ENCODE results near the gene BBS9. TPM values are rescaled to one million over a fixed set of nuclear protein-coding genes. Genes with fewer than 3 reads are reported as not detected.

The BBS9 gene
- total RNA-seq, 1 experiment from 2014 or later = 5.1 TPM

DNA sequence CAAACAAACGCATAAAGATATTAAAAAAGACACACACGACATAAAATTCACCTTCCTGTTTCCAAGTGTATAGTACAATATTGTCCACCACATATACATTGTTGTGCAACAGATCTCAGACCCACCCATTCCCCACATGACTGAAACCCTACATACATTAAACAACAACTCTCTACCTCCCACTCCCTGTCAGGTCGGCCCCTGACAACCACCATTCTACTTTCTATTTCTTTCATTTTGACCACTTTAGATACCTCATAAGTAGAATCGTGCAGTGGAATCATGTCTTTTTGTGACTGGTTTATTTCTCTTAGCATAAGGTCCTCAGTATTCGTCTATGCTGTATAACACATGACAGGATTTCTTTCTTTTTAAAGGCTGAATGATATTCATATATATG is 320.5 kb downstream of the BBS9 start:
- TF ChIP-seq, protein P1, sequence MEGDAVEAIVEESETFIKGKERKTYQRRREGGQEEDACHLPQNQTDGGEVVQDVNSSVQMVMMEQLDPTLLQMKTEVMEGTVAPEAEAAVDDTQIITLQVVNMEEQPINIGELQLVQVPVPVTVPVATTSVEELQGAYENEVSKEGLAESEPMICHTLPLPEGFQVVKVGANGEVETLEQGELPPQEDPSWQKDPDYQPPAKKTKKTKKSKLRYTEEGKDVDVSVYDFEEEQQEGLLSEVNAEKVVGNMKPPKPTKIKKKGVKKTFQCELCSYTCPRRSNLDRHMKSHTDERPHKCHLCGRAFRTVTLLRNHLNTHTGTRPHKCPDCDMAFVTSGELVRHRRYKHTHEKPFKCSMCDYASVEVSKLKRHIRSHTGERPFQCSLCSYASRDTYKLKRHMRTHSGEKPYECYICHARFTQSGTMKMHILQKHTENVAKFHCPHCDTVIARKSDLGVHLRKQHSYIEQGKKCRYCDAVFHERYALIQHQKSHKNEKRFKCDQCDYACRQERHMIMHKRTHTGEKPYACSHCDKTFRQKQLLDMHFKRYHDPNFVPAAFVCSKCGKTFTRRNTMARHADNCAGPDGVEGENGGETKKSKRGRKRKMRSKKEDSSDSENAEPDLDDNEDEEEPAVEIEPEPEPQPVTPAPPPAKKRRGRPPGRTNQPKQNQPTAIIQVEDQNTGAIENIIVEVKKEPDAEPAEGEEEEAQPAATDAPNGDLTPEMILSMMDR (IDR thresholded peaks at IDR 0.05; ENCODE audit: unreplicated experiment) = no peak
- Mint-ChIP-seq H3K27me3 (ENCODE audit: insufficient read depth, unreplicated experiment) (no peaks in the 10 kb centered on the region), H3K27ac (ENCODE audit: low read depth, unreplicated experiment) (no peak overlapping the region), H3K4me1 (ENCODE audit: insufficient read depth, unreplicated experiment) (peaks cover 5% of the 10 kb centered on the region), H3K36me3 (ENCODE audit: insufficient read depth, unreplicated experiment) (no peaks in the 10 kb centered on the region), H3K4me3 (ENCODE audit: unreplicated experiment) (no peak overlapping the region), H3K9me3 (ENCODE audit: unreplicated experiment) (no peaks in the 10 kb centered on the region)
- BruUV-seq (replicated peaks) = no TSS peak
- intact Hi-C loops (cut with micrococcal nuclease) = no loop called here
- DNase-seq (ENCODE audit: unreplicated experiment) = no peak
- CTCF ChIA-PET = no interaction called here
- POLR2A ChIA-PET = no interaction called here

DNA sequence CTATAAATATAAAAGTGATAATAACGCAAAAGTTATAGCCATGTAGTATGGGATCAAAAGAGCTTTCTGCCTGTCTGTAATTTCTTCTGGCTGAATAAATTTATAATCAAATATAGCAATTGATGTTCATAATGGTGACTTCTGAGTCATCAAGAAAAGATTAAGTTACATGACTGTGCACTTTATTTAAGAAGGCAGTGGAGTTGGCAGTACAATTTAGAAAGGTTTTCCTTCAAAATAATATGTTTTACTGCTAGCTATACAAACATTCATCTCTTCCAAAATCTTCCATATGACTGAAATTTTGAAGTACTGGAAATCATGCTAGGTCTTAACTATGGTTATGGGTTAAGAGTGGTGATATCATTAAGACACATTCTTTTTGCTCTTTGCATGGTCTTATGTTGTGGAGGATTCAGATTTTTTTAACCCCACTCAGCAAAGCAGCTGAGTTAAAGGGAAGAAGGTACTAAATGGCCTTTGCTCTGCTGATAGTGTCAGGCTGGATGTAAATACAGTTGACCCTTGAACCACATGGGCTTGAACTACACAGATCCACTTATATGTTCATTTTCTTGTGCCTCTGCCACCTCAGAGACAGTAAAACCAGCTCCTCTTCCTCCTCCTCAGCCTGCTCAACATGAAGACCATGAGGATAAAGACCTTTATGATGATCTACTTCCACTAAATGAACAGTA is 323.6 kb downstream of the BBS9 start:
- no peaks in the 10 kb centered on the region for H3K36me3 Mint-ChIP-seq (ENCODE audit: insufficient read depth, unreplicated experiment)
- TF ChIP-seq, protein P1 (IDR thresholded peaks at IDR 0.05; ENCODE audit: unreplicated experiment) = no peak
- no peak overlapping the region for H3K4me3 Mint-ChIP-seq (ENCODE audit: unreplicated experiment)
- POLR2A ChIA-PET = no interaction called here
- H3K9me3 Mint-ChIP-seq (ENCODE audit: unreplicated experiment) = no peaks in the 10 kb centered on the region
- peaks cover 5% of the 10 kb centered on the region for H3K4me1 Mint-ChIP-seq (ENCODE audit: insufficient read depth, unreplicated experiment)
- no TSS peak for BruUV-seq (replicated peaks)
- peak; percentile 1 for DNase-seq (ENCODE audit: unreplicated experiment)
- CTCF ChIA-PET = interaction anchor here (0.6 kb wide), 2 partner anchors 10 to 19 kb away, joined by 3 read pairs; no protein-coding TSS in a partner anchor
- no peak overlapping the region for H3K27ac Mint-ChIP-seq (ENCODE audit: low read depth, unreplicated experiment)
- intact Hi-C loops (cut with micrococcal nuclease) = no loop called here
- no peaks in the 10 kb centered on the region for H3K27me3 Mint-ChIP-seq (ENCODE audit: insufficient read depth, unreplicated experiment)

DNA sequence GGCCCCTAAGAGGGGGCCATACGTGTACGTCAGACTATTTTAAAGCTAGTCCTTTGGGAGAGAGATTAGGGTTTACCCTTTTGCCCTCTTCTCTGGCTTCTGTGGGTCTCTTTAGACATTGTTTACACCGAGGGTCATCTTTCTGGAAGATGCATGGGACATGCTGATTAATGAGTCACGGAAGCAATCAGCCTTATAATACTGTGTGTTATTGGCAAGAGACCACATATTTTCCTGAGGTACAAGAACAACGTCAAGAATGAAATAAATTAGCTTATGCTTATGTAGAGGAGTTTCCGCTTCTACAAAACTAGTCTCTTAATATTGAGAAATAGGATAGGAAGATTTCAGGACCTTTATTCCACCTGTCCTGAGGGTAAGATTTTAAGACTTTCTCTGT is 327.7 kb downstream of the BBS9 start:
- H3K27me3 Mint-ChIP-seq (ENCODE audit: insufficient read depth, unreplicated experiment) = no peaks in the 10 kb centered on the region
- H3K4me1 Mint-ChIP-seq (ENCODE audit: insufficient read depth, unreplicated experiment) = peaks cover 5% of the 10 kb centered on the region
- ChIA-PET CTCF (interaction anchor here (1.2 to 1.4 kb wide), 2 partner anchors 22 to 214 kb away, joined by 4 read pairs; no protein-coding TSS in a partner anchor), POLR2A (no interaction called here)
- intact Hi-C loops (cut with micrococcal nuclease) = no loop called here
- H3K9me3 Mint-ChIP-seq (ENCODE audit: unreplicated experiment) = no peaks in the 10 kb centered on the region
- H3K4me3 Mint-ChIP-seq (ENCODE audit: unreplicated experiment) = no peak overlapping the region
- TF ChIP-seq, protein P1 (IDR thresholded peaks at IDR 0.05; ENCODE audit: unreplicated experiment) = no peak
- no TSS peak for BruUV-seq (replicated peaks)
- DNase-seq (ENCODE audit: unreplicated experiment) = no peak
- H3K27ac Mint-ChIP-seq (ENCODE audit: low read depth, unreplicated experiment) = no peak overlapping the region
- H3K36me3 Mint-ChIP-seq (ENCODE audit: insufficient read depth, unreplicated experiment) = no peaks in the 10 kb centered on the region

DNA sequence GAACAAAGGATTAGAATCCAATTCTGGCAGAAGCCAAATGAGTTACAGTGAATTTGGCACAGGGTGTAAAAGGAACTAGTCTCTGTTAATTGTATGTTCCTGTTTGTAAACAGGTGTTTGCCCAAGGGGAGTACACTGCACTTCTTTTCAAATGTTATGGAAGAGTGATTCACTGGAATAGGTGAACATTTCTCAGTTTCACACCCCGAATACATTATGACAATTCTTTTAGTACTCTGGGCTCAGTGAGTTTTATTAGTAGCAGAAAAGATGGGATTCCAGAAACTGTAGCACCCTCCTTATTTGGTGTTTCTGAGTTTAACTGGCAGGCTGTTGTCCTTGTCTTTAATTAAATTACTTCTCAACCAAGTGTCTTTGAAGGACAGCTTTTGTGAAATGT is 329.2 kb downstream of the BBS9 start:
- H3K27ac Mint-ChIP-seq (ENCODE audit: low read depth, unreplicated experiment) = no peak overlapping the region
- ChIA-PET POLR2A (no interaction called here), CTCF (interaction anchor here (0.6 to 2.2 kb wide), 8 partner anchors 13 to 603 kb away, joined by 3 to 11 read pairs (median 4); no protein-coding TSS in a partner anchor)
- no peaks in the 10 kb centered on the region for H3K27me3 Mint-ChIP-seq (ENCODE audit: insufficient read depth, unreplicated experiment)
- H3K4me3 Mint-ChIP-seq (ENCODE audit: unreplicated experiment) = no peak overlapping the region
- no peaks in the 10 kb centered on the region for H3K36me3 Mint-ChIP-seq (ENCODE audit: insufficient read depth, unreplicated experiment)
- DNase-seq (ENCODE audit: unreplicated experiment) = no peak
- H3K4me1 Mint-ChIP-seq (ENCODE audit: insufficient read depth, unreplicated experiment) = no peaks in the 10 kb centered on the region
- no peaks in the 10 kb centered on the region for H3K9me3 Mint-ChIP-seq (ENCODE audit: unreplicated experiment)
- TF ChIP-seq, protein P1 (IDR thresholded peaks at IDR 0.05; ENCODE audit: unreplicated experiment) = no peak
- intact Hi-C loops (cut with micrococcal nuclease) = loop anchor here (2.0 kb wide), 1 partner anchor 474 kb away; no protein-coding TSS in a partner anchor
- no TSS peak for BruUV-seq (replicated peaks)

All from MCF 10A (cell line).